Measurements from ENCODE around the gene CHRDL2.

Gene CHRDL2

DNA sequence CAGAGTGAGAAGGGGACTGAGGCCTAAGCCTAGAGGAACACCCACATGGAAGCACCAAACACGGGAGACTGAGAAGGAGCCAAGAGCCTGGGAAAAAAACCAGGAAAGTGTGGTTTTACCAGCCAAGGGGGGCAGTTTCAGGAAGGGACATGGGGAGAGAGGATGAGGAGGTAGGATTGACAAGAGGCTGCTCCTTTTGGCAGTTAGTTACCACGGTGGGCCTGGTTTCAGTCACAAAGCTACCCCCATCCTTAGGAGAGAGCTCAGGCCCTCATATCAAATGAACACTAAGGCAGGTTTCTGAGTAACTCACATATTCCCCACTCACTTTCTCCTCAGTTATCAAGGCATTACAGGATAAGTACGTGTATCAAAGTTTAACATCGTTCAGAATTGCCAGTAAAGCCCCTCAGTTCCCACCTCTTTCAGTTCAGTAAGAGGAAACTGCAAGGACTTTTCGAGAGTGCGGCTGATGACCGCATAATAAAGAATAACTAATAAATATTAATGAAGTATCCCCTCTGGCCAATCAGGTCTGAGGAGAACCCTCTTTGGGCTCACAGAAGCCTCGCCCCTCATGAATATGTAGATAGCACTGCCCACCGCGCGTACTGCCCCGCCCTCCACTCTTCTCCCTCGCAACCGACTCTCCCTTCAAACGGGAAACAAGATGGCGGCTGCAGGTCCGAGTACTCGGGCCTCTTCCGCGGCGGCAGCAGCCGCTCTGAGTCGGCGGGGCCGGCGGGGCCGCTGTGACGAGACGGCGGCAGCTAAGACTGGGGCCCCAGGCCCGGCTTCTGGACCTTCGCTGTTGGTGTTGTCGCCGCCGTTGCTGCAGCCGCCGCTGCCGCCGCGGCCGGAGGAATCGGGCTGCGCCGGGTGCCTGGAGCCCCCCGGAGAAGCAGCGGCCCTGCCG, 17.2 kb upstream of the CHRDL2 start, which contains the start of gene RNF169:
Gene RNF169 (plus strand): TSS at position 639 of the 916 bp plus-strand sequence. CDS start 32 bp downstream, at position 671.
- DNase-seq = peak; percentile 87

DNA sequence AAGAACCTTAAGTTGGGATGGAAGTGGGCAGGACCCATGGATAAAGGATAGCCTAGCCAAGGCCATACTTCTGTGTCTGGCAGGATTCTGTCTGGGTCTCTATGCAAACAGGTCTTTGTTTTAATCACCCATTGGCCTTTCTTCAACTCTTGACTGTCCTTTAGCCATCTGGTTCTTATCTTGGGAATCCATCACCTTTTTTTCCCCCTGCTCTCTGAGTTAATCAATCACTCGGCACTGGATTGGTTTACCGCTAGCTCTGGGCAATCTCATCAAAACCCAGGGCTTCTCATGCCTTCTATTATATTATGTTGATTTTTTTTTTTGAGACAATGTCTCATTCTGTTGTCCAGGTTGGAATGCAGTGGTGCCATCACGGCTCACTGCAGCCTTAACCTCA, 15.6 kb upstream of the CHRDL2 start:
- DNase-seq = no peak

DNA sequence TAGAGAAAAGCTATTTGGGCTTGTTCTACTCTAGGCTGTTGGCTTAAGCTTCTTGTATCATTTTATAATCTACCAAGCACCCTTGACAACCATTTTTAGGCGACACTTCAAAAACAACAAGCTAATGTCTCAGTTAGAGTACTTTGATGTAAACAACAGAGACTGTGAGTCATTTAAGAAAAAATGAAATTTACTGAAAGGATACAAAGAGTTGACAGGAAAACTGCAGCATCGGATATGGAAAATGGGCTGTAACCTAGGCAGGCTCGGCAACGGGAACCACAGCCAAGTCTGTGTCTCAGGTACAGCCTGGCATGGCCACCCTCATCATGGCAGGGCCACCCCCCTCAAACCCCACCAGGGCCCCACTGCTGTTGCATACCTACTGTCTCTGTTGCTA, 13.1 kb upstream of the CHRDL2 start:
- DNase-seq = no peak

DNA sequence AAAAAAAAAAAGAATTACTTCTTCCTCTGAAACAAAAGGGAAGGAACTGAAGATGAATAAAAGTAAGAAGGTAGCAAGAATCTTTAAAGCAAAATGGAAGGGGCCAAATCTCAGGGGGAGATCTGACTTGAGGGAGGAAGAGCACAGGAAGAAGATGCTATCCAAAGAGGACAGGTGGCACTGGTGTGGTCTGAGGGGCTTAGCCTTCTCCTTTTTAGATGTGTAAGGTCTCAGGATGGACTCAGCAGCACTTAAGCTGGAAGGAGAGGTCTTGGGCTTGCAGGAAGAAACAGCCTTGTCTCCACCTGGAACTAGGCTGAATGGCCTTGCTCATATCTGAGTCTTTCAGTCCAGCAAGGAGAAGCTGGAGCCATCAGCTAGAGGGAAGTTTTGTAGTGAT, 12.4 kb upstream of the CHRDL2 start:
- no peak for DNase-seq

DNA sequence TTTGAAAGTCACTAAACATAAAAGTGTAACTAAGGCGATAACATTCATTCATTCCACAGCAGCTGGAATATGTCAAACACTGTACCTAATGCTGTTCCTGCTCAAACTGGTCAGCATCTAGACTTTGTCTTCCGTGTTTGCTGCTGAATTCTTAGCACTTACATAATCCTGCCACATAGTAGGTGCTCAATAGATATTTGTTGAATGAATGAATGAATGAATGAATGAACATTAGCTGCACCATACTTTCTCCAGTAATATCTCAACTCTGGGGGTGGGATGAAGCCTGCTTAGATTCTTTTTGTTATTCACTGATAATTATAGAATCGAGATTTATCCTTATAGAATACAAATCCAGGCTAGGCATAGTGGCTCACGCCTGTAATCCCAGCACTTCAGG, 10.8 kb upstream of the CHRDL2 start:
- DNase-seq = no peak

DNA sequence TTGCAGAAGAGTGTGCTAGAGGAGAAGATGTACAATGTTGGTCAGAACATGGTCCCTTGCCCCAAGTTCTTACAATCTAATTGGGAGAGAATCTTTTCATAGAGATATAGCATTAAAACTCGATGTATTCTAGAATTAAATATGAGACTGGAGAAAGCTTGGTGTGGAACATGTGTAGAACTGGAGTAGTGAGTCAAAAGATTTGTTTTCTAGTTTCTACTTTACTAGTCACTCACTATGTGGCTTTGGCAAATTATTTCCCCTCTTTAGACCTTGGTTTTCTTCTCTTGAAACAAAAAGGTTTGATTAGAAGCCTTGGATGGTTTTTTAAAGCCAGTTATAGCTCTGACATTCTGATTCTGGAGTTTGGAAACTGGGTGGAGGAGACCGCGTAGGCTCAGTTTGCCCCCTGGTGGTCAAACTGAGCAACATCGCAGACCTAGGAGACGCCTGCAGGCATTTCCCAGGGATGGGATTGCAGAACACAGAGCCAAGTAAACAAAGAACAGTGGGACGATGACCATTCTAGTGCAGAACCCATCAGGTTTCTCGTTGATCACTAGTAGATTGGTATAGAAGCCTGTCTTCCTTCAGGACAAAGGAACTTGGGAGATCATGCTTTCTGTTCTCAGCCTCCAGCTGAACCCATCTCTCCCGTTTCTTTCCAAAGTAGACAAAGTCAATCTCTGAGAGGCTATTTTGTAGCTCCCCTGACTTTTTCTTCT, 8.5 kb upstream of the CHRDL2 start:
- peak; percentile 36 for DNase-seq

DNA sequence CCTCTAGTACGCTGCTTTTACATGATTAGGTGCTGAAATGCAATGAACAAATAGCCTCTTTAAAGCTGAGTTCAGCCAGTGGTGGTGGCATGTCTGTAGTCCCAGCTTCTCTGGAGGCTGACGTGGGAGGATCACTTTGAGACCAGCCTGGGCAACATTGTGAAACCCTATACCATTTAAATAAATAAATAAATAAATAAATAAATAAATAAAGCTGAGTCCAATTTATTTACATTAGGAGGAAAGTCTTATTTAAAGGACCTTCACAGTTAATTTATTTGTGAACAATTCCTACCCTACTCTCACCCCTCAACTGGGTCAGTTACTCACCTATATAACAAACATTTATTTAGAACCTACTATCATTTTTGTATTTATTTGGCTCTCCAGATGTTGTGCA, 4.8 kb upstream of the CHRDL2 start:
- no peak for DNase-seq

DNA sequence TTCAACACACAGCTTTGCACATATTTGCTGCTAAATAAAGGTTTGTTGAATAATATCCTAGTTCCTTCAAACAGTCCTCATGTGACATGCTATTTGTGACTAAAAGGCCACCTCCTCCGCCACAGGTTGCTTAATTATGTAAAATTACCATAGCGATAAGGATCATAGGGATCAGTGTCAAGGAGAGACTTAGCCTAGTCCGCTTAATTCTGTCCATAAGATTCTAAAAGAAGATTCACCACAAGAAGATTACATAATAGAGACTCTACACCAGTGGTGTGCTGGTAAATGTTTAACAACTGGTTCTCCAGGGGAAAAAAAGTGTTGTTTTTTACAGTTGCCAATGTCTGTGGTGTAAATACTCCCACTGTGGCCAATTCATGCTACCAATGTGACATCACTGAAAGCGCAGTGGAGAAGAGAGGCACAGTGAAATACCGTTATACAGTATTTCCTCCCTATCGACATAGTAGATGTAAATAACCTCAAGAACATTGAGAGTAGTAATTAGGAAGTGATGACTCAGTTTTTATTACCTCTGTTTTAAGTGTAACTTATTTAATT, 4.2 kb upstream of the CHRDL2 start:
- DNase-seq = no peak

DNA sequence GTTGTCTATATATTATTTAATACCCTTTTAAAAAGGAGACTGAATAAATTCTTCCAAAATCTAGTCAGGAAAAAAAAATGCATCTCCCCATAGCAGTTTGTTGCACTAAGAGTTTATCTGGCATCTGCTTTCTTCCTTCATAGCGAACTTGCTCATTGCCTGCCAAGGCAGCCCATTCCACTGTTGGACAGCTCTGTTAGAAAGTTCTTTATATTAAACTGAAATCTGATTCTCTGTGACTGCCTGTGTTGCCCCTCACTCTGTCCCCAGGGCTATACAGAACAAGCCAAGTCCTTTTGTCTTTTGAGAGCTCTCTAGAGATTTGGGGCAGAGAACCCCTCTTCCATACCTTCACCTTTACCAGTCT, 3.3 kb upstream of the CHRDL2 start:
- DNase-seq = no peak

DNA sequence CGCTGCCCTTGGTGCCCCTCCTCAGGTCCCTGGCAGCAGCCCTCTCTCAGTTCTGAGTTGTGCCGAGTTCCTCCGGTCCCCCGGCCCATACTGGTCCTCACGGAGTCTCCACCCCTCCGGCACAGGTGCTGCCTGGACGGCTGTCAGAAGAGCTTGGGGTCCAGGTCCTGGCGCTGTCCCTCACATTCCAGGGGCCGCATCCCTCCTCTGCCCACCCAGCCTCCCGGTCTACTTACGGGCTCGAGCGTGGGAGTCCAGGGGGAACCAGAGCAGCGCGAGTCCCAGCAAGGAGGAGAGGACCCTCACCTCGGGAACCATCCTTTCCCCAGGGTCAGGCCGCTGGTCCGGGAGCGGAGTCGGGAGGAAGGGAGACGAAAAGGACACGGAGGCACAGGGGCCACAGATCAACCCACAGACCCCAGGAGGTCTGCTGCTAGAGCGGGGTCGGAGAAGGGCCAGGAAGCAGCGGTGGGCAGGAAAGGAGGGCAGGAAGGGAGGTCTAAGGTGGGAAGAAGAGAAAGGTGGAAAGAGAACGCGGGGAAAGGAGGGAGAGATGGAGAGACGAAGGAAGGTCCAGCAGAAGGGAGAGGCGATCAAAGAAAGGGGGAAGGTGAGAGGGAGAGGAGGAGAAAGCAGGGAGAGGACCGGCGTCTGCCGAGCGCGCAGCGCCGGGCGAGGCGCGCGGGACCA, 510 bp downstream of the CHRDL2 start:
- DNase-seq = no peak

DNA sequence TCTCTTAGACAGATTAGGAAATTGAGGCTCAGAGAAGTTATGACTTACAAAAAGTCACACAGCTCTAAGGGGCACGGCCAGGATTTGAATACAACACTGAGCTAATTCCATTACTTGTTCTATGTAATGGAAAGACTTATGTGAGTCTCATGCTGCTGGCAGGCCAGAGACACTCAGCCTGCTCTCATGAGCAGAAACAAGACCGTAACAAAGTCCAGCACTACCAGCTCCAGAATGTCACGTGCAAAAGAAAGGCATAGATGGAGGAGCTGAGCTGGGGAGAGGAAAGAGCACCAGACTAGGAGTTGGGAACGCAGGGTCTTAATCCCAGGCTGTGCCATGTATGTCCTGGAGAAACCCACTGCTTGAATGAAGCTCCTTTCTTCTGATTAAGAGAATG, 1.8 kb downstream of the CHRDL2 start:
- no peak for DNase-seq

DNA sequence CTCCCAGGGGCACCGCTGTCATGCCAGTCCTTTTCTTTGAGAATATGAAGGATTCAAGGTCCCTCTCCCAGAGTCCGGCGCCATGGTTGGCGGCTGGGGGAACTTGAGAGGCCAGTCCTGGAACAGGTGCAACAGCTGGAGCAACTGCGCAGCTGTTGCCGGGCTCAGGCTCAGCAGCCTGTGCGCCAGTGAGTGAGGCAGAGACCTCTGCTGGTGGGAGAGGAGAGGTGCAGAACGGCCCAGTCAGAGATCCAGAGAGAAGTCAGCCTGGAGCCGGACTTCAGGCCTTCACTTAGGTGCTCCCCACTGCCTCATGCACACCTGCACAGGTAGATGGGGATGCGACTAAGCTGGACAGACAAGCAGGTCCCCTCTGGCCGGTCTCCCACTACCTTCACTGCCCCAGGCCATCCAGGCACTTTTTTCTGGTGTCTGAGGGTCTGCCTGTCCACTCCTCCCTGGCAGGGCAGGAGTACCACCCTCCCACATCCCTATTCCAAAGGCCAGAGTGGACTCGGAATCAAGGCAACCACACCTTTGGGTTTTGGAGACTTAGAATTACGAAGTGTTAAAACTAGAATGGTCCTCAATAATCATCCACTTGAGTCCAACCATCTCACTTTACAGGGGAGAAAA, 4.6 kb downstream of the CHRDL2 start:
- DNase-seq = peak; percentile 27

DNA sequence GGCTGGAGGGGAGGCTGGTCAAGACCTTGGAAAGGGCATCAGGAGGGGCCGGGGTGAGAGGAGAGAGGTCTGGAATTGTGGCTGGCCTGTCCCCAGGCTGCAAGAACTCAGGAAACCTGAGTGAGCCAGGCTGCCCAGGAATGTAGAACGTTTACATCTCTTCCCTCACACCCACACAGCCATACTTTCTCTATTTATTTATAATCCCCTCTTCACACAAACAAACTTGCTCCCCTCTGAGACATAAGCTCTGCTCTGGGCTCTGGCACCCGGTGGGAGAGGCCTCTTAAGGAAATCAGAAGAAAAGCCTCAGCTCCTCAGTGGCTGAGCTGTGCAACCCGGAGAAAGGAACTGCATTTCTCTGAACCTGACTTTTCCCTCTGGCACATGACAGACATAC, 5.5 kb downstream of the CHRDL2 start:
- DNase-seq = no peak

DNA sequence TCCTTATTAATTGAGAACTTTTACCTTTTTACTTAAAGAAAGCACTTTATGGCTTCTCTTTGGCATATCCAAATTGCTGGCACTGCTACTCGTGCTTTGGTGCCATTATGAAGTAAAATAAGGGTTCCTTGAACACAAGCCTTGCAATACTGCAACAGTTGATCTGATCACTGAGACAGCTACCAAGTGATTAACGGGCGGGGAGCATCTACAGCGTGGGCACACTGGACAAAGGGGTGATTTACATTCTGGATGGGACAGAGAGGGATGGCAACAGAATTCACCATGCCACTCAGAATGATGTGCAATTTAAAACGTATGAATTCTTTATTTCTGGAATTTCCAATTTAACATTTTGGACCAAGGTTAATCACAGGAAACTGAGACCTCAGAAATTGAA, 7.7 kb downstream of the CHRDL2 start:
- DNase-seq = no peak

DNA sequence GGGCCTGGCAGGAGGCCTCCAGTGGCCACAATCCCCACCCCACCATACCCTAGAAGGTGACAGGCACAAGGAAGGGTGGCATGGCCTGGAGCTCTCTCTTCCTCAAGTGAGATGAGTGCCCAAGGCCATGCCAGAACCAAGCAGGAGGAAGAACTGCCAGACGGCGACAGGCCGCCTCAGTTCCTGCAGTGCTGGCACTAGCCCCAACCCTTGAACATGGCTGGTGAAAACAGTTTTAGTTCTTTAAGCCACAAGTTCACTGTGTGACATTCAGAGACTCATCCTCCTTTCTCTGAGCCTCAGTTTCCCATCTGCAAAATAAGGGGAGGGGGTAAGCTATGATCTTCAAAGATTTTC, 9.8 kb downstream of the CHRDL2 start:
- no peak for DNase-seq

DNA sequence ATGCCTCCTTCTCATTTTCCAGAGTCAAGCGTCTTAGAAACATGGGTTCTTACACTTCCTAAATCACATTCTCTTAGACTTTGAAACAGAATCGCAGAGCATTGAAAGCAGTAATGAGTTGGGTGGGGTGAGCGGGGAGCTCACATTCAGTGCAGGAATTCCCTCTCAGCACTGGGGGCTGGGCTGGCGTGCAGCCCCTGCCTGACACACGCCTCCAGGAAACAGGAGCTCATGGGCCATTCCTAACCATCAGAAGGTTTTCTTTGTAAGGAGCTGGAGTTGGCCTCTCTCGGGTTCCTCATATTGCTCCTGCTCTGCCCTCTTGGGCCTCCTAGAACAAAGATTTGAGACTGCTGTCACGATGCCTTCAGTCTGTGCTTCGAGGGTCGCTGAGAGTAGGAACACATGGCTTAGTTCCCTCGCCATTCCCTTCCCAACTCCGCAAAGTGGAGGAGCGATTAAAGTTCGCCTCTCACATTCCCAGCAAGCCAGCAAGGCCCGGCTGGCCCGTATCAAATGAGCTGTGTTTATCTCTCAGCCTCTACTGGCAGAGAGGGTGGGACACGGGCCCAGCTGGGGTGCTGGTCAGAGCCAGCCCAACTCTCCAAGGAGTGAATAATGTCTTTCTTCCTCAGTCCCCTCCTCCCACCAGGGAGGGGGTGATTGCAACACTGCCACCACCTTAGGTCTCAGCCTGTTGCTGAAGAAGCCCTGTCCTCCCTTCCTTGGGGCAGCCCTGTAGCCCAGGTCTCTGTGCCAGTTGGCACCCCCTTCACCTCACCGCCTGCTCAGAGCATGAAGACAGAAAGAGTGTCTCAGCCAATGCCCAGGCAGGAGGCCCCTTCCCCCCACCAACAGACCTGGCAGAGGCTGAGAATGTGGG, 10.4 kb downstream of the CHRDL2 start:
- no peak for DNase-seq

DNA sequence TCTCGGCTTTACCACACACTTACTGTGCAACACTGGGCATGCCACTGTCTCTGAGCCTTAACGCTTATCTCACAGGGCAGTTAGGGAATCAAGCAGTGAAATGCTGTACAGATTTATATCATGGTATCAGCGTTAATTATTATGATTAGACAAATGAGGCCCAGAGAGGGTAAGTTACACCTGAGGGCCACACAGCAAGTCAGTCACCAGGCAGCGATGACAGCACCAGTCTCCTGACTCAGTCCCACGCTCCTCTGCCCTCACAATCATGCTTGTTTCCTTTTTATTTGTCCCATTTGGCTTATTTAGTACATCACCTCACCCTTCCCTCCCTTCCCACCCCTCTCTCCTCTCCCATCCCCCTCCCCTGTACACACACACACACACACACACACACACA, 12.2 kb downstream of the CHRDL2 start:
- DNase-seq = no peak

DNA sequence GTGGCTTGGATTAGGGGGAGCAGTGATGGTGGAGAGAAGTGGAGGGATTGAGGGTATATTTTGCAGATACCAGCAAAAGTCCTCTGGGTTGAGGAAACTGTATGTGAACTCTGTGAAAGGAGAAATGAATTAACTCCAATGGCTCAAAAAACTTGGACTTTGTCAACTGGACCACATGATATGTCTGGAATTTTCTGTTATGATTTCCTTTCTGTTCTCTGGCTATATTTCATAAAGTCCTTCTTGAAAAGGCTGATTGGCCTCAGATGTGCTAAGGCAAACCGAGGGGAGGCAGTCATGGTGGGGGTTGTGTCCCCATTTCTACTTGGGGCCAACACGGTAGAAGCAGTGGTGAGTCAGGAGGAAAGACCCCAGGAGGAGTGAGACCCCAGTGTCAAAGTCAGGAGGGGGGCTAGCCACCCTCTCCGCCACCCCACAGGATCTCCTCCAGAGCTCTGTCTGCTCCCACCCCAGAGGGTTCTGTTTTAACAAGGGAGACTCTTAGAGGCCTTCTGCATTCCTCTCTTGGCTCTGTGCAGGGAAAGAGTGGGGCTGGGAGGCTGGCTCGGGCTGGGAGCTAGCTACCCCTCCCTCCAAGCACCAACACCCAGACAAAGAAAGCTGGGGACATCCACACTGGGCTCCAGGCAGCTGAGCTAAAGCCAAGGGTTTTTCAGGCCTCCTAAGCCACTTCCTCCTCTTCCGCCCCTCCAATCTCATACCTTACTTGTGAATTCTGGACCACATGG, 13.8 kb downstream of the CHRDL2 start:
- DNase-seq = no peak

DNA sequence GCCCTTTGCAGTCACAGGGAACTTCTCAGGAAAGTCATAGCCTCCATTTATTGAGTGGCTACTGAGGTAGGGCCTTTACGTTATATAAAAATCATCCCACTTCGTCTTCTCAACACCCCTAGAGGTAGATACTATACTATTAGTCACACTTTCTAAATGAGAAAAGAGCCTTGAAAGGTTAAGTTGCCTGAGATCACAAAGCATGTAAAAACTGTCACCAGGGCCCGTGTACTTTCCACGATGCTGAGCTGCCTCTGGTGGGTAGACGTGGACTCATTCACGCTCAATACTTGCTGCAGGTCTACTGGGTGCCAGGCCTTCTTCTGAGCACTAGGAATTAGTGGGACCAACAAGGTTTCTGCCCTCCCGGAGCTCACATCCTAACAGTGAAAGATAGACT, 16.3 kb downstream of the CHRDL2 start:
- no peak for DNase-seq

DNA sequence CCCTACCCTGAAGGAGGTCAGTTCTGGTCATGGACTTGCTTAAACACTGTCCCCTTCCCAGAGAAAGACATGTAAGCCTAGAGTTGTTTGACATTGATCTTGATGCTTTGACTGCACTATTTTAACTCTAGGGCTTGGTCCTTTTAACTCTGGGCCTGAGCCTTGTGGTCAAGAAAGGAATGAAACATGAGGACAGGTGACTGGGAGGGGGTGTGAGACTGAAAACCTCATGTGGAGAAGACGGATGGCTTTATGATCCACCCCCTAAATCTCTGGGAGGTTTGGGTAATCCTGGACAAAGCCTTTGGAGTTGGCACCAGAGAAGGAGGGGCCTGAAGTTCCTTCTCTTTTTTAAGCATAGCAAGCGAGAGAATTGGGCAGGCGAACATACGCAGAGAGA, 17.5 kb downstream of the CHRDL2 start:
- no peak for DNase-seq
